Left kidney (tissue), 2 donors: Measurements from ENCODE around the gene MRPL53. TPM values are rescaled to one million over a fixed set of nuclear protein-coding genes. Genes with fewer than 3 reads are reported as not detected.
"Not testable (repeated sequence)": the region's sequence is repeated elsewhere in the genome, so short reads cannot be mapped to it uniquely, and the experiment has no call there.

Experiments
- DNase-seq: peaks from one replicate; pipeline ENCODE4 v3.0.0-alpha.2; 2013
- polyA plus RNA-seq: library from polyadenylated mRNA; unstranded; fragments of 120-200 nt; gene quantifications from one replicate; pipeline ENCODE4 v1.2.1, GENCODE V29; 2013; ENCODE audit not compliant: insufficient read length

The MRPL53 gene
- polyA plus RNA-seq, 1 donor = 37.7 TPM

DNA sequence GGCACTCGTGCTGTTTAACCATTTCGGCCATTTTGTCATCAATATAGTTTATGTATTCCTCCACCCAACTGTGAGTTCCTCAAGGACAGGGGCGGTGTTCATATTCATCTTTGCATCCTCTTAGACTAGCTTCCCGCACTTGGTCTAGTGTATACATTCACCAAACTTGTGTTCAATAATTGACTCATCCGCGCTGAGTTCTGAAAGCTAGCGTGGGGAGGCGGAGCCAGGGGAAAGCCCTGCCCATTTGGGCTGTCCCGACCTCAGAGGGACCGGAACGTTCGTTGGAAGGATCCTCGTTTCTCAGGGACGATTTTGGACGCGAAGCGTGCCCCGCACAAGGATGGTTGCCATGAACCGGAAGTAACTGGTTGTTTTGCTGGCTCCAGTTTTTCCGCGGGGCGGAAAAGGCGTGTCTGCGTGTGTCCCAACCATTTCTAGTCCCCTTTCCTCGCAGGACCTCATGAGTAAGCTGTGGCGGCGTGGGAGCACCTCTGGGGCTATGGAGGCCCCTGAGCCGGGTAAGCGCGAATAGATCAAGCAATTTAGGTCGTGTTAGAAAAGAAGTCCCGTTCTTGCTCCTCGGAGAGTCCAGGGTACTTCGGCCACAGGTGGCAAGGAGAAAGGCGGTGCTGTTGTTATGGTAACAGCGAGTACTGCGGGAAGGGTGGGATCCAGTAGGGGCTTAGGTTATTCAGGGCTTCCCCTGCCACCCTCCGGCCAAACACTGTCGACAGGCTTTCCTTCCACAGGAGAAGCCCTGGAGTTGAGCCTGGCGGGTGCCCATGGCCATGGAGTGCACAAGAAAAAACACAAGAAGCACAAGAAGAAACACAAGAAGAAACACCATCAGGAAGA lies 17.6 kb downstream of the MRPL53 start, which contains the start of gene INO80B:
TSS of gene INO80B (plus strand) at position 434 of the 858 bp plus-strand sequence. CDS start at position 464, 30 bp downstream.
- DNase-seq = peak; percentile 98

- no peak for DNase-seq
These were observed 21.8 kb downstream of the MRPL53 start for GRCh38 chr2:74450570-74451190.

DNA sequence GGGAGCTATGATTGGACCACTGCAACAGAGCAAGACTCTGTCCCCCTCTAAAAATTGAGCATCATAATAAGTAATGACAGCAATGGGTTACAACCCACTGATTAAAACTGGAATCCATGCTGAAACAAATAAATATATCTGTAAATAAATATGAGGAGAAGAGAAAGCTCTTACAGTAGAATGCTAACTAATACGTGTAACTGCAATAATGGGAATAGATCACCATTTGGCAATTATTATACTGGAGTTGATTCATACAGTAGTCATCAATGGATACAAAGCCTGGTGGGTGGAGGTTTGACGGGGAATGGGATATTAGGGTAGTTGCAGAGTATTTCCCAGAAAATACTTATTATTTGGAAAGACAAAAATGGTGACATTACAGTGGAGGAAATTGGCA lies 23.7 kb downstream of the MRPL53 start:
- DNase-seq = no peak

- DNase-seq = no peak
These were observed 25.1 kb downstream of the MRPL53 start for GRCh38 chr2:74447230-74447999.

DNA sequence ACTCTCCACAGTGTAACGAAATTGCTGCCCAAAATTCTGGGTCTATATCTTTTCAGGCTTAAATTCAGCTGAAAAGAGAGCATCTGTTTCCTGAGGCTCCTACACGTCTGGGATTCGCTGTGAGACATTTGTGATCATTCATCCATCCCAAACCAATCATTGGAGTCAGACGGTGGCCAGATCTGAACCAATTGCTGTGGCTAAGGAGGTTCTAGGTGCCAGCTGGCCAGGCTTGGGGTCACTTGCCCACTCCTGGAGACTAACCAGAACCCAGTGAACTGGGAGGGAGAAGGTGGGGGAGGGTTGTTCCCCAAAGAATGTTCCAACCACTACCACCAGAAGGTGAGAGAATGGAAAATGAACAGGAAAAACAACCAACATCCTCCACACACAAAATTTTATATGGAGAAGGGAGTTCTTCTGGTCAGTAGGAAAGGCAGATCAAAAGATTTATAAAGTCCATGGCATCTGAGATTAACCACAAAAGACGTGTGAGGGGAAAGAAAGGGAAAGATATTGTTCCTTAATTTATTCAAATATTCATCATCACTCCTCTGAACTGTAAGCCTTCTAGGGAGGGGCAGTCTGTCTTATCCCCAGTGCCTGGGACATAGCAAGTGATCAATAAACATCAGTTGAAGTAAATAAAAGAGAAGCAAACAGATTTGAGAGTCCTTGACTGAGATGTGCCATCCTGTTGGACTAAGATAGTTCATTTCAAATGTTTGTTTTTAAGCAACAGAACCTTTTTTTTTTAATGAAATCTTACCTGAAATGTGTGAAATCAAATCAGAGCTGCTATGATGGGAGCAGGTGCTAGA lies 27.8 kb downstream of the MRPL53 start:
- DNase-seq = no peak

GRCh38 chr2:74442483-74443297 lies 29.8 kb downstream of the MRPL53 start:
- DNase-seq = not testable (repeated sequence)

DNA sequence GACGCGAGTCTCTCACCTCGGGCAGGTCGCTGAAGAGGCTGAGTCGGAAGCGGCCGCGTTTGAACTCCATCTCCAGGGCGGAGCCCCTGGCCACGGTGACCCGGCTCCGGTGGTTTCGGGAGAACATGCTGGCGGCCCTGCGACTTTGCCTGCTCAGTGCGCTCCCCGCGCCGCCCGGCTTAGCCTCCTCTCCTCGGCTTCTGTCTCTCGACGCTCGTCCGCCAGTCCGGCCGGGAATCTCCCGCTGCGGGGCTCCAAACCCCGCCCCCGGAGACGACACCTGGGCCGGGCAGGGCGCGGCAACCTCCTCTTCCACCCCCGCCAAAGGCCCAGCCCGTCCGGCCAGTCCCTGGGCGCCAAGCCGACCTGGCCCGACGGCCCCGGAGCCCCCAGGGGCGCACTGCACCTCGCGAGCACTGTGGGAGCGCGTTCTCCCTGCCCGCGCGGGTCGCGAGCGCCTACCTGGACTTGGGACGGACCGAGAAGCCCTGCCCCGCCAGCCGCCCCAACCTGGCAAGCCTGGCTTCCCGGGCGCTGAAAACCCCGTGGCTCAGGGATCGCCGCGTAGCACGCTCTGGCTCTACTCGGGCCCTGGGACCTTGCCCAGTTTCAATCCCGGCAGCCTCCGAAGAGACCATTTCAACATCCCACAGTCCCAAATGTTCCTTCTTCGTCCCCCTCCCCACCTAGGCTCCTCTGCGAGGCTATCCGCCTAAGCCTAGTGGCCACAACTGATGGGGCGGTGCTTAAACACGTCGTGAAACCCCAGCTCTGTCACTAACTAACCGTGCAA lies 30.6 kb downstream of the MRPL53 start, which contains the start of gene RTKN:
TSS of gene RTKN (minus strand) at position 248 of the 793 bp plus-strand sequence. CDS start at position 127, 121 bp downstream.
- peak; percentile 53 for DNase-seq

DNA sequence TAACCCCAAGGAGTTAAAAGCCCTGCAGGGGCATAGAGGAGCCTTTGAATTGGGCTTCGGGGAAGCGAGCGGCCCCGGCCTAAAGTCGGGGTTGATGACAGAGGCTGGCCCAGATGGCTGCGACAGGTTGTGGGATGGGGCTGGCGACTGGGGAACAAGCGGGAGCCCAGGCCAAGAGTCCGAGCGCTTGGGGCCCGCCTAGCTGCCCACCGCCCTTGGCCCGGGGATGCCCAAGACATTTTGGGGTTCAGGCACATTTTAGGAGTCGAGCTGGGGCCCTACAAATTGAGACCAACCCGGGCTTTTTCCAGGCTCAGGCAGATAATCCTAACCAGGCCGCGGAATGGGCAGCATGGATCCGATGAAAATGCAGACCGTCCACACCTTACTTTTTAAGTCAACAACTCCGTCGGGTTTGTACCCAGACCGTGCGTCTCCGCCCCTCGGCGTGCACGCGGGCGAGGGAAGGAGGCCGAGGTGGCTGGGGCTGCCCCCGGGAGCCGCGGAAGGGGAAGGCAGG lies 31.2 kb downstream of the MRPL53 start:
- no peak for DNase-seq

DNA sequence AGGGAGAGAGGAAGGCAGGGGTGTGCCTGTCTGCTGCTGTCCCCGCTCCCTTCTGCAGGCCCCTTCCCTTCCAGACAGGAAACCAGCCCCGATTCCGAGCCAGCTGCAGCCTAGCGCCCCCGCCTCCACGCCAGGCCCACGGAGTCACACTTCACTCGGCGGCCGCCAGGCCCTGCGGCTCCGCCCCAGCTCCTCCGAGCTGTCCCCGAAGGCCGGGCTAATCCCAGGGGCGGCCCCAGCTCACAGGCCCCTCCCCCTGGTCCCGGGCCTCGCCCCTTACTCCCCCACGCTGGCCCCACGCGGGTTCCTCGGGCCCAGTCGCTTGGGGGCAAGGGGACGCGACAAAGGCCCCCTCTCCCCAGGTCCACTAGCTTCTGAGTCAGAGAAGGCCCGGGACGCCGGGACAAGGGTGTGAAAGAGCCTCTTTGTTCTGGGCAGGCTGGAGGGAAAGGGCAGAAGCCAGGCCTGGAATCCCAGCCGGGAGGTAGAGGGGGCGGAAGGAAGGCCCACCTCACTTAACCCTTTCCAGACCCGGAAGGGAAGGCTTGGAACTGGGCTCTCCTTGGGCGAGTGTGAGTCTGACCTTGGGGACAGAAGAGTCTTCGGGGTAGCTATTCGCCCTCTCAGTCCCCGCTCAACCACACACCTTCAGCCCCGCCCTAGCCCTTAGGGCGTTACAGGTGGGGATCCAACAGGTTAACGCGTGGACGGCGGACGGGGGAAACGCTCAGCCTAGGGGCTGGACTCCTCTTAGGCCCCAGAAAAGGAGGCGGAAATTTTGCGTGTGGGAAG lies 31.9 kb downstream of the MRPL53 start:
- DNase-seq = peak; percentile 91

DNA sequence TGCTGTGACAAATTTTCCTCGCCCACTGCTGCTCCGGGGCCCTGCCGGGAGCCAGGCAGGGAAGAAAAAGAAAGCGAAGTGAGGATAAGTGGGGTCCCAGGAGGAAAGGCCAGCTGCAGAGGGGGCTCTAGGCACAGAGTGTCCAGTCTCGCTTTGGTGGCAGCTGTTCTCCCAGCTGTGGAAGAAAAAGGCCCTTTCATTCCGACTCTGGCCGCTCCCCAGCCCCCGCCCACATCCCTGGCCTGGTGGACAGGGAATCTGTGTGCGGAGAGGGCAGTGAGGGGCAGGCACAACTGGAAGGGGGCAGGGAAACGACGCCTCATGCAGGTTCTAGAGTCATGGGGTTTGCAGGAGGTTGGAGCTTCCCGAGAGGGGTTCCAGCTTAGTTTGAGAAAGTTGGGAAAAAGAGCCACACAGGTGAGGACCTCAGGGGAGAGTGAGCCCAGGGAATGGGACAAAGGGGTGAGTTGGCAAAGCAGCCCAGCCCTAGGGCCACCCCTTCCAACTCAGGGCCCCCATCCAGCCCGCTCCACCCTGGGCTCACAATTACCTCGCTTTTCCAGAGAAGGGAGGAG lies 32.6 kb downstream of the MRPL53 start:
- DNase-seq = peak; percentile 50

DNA sequence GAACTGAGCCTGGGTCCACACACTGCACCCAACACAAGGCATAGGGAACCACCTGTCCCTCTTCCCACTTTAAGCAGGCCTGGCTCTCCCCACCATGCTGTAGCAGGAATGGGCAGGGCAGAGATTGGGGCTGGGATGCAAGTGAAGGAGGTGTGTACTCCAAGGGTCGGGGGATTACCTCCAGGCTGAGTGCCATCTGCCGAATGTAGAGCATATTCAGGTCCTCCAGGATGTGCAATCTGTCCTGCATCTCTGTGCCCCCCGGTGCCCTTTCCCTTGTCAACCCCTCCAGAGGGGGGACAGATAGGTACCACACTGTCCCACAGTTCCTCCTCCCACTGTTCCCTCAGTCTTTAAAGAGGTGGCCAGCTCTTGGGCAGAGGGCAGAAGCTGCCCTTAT lies 33.1 kb downstream of the MRPL53 start:
- no peak for DNase-seq

- DNase-seq = no peak
These were observed 34.2 kb downstream of the MRPL53 start for GRCh38 chr2:74438248-74438647.

DNA sequence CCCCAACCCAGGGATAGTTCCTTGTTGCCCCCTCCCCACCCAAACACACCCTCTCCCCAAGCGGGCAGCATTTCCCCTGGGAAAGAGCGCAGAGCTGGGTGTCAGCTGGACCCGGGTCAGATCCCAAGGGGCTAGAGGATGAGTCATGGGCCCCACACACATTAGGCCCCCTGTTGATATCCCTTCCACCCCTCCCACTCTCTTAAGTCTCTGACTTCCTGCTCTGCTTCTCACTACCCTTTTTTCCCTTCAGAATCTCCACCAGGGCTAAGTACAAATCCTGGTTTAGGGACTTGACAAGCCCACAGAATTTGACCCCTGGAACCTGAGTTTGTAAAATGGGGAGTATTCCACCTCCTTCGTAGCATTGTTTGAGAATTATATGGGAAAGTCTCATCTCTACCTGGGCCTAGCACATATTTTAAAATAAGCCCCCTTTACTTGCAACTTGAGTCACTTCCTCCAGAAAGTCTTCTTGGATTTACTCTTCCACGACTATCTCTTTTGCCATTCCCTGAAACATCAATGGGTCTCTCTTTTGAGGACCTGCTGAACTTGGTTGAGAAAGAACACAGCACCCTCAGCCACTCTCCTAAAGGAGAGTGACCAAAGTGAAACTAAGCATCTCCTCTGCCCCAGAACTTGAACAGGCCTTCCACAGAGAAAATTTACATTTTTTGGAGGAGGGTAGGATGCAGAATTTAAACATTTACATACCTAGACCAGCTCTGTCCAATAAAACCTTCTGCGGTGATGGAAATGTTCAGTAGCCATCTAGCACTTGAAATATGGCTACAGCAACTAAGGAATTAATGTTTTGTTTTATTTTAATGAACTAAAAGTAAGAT lies 35.4 kb downstream of the MRPL53 start:
- no peak for DNase-seq

GRCh38 chr2:74436111-74436805 lies 36.2 kb downstream of the MRPL53 start:
- DNase-seq = no peak

DNA sequence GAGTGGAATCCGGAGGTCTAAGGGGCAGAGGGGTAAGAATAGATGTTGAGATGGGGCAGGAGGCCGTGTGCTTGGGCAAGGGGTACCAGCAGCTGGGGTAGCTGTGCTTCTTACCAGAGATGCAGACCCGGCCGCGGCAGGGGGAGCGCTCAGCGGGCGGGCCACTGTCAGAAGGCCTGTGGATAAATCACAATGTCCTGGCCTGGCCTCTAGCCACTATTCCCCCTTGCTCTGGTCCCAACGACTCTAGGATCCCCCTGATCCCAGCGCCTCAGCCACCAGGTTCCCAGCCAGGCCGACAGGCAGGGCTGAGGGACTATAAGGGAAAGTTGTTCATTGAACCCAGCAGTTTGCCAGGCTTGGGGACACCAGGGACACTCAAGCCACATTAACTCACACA lies 42.0 kb downstream of the MRPL53 start:
- DNase-seq = no peak
